ENCODE measurements around the gene OLFML2B.
A peak's percentile ranks its signal among the peaks of the same experiment; 100 is the strongest.

The OLFML2B gene

DNA sequence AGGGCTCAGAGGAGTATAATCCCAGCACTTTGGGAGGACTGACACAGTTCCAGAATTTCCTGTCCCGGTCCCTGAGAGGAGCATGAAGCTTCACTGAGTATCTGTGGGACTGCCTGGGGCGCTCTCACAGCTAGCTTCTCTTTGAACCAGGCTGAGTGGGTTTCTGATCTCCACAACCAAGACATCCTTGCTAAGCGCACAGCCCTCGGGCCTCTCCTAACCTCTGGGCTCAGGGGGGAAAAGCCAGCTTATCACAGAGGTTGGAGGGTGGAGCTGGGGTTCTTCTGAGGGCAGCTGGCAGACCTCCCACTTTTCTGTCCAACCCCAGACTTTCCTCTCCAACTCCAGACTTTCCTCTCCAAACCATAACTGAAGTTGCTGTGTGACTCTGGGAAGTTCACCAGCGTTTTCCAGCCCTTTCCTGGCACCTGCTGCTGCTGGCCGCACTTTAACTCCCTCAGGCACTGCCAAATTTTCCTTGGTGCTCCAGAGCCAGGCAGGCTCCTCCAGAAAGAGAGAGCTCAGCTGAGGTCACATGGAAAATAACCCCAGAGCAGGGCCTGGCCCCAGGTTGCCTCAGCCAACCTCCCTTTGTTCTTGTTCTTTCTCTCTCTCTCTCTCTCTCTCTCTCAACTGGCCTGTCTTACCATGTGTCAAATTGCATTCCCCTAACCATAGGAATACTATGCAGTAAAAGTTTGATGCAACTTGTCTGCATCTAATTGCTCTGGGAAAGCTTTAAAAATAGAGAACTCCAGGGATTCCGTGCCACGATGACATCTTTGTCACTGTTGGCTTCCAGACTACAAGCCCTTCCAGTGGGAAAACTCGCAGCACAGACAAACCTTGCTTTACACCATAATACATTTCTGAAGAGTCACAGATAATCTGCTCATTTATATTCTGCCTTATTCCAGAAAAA lies 49.5 kb downstream of the OLFML2B start:
- no peak for DNase-seq

DNA sequence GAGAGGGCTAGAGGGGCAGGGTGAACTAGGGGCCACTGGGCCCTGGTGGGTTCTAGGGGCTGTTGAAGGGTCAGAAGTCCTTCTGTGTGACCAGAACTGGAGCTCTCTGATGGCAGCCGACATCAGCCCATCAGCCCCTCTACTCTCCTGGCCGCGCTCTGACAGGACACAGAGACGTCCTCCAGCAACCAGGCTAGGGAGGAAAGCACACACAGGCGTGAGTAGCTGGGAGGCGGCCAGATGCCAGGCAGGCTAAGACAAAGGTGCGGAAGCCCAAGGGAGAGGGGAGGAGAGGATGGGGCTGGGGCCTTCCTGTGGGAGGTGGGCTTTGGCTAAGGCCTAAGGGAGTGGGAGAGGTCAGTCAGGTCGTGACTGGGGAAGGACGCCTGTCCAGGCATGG lies 50.8 kb downstream of the OLFML2B start:
- DNase-seq = no peak

DNA sequence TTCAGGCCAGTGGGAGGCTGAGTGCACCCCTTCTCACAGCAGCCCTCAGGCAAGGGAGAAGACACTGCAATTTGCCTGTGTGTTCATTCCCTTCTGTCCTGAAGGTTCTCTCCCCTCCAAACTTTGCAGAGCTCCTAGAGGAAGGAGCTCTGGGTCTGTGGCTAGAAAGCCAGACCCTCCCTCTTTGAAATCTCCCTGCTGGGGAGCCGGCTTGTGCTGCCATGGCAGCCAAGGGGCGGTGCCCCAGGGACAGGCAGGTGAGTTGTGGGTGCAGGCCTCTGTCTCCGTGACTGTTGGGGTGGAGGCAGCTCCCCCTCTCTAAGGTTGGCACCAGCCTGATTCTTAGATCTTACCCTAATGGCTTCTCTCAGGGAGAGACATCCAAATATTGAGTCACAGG lies 53.0 kb downstream of the OLFML2B start:
- DNase-seq = no peak

DNA sequence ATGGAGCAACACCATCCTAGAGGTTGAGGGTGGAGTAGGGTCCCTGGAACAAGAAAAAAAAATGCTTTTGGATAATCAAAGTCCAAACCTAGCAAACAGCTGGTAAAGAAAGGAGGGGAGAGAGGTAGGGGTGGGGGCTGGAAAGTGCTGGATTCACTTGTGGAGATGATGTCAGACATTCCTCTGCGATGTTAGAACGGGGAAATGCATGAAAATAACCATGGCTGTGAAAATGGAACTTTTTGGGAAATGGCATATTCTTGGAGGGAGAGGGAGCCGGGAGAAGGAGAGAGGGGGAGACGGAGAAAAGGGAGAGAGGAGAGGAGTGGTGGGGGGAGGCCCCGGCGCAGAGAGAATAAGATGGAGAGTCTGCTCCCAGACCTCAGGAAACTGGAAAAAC lies 53.6 kb downstream of the OLFML2B start:
- DNase-seq = no peak

- no peak for DNase-seq
Observed at GRCh38 chr1:161966067-161966466, 57.6 kb downstream of the OLFML2B start.

GRCh38 chr1:161962091-161962887 lies 61.4 kb downstream of the OLFML2B start:
- DNase-seq = no peak

GRCh38 chr1:161958425-161958824 lies 65.2 kb downstream of the OLFML2B start:
- DNase-seq = no peak

GRCh38 chr1:161956930-161957329 lies 66.7 kb downstream of the OLFML2B start:
- no peak for DNase-seq

GRCh38 chr1:161956097-161956496 lies 67.6 kb downstream of the OLFML2B start:
- no peak for DNase-seq

DNA sequence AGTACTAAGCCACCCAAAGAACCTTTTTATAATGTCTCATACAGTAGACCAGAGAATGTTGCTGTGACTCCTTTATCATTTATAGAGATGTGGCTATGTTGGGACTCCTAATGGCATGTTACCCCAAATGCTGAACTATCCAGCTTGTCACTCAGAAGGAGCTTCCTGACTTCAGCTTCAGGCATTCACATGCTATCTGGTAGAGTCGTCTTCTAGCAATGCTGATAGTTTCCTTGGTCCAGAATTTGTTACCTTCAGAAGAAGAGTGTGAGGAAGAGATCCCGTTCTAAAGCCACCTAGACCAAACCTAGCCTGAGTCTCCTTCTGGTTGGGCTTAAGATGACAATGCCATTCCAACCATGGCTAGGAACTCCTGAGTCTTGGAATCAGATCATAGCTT lies 68.1 kb downstream of the OLFML2B start:
- no peak for DNase-seq

GRCh38 chr1:161954466-161954865 lies 69.2 kb downstream of the OLFML2B start:
- no peak for DNase-seq

DNA sequence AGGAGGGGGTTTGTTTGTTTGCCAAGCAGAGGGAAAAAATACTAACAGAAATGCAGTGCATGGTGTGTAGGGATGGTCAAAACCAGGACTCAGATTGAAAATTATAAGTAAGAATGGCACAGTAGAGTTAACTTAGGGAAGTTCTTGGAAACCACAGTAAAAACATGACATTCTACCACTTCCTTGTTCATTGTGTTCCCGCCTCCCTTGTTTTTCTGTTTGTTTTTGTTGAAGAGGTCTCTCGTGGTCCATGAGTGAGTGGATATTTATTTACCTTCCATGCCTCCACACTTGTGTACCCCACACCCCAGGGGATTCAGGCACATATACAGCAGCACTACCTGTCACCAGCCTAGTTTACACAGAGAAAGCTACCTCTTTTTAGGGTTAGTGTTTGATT lies 69.6 kb downstream of the OLFML2B start:
- DNase-seq = peak; percentile 16 to 38

DNA sequence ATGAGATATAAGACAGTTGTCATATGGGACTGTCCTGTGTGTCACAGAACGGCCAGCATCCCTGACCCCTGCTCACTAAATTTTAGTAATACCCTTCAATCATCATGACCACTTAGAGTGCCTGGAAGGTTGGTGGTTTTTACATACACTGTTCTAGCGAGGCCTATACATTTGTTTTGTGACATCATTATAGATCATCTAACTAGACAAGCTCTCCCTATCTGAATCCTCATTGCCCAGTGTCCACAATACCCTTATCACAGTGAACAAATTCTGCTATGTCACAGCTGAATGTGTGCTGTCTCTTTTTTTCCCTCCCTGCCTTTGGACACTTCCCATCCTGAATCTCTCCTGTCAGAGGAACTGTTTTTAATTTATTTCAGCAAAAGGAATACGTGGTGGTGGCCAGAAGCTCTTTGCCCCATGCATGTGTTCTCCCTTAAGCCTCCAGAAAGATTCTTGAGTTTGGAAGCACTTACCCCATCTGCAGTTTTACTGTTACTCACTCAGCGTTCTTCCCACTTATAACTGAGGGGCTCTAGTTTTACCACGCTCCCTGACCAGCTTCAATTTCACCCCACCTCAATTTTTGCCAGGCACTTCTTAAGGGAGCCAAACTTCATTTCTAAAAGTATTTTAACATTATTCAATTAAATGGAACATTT lies 70.3 kb downstream of the OLFML2B start:
- DNase-seq = no peak

DNA sequence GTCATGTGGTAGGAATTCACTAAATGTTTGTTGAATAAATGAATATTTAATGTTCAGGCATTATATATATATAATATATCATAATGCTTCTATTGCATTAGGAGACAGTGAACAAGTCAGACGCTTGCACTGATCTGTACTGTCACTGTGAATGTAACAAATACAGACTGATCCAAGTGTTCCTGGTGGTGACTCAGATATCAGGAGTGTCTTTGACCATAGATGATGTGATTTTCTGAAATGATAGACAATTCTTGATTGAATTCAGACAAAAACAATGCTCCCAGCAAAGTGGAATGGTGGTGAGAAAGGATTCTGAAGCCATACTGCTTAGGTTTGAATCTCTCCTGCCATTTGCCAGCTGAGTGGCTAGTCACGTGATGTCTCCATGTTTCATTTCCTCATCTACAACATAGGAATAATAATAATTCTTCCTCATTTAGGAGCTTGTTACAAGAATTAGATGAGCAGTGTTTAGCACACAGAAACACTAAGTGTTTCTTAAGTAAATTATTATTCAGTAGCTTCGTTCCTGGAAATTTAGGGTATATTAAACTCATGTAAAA lies 71.0 kb downstream of the OLFML2B start:
- DNase-seq = peak; percentile 31 to 43

- no peak for DNase-seq
Observed at GRCh38 chr1:161951646-161952045, 72.0 kb downstream of the OLFML2B start.

DNA sequence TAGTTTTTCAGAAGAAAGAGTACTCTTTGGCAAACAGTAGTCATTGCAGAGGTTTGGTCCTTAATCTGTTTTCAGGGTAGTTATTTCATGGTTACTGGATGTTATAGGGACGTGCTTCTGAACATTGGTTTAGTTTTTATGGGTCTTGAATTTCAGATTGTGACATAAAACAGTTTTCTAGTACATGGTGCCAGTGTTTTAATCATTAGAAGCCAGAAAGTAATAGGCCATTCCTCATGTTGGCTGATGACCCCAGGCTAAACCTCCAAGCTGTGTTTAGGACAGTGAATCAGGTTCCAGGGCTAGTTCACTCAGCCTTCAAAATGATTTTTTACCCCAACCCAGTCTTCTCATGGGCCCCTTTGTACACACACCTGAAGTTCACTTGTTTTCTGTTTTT lies 73.3 kb downstream of the OLFML2B start:
- DNase-seq = no peak

DNA sequence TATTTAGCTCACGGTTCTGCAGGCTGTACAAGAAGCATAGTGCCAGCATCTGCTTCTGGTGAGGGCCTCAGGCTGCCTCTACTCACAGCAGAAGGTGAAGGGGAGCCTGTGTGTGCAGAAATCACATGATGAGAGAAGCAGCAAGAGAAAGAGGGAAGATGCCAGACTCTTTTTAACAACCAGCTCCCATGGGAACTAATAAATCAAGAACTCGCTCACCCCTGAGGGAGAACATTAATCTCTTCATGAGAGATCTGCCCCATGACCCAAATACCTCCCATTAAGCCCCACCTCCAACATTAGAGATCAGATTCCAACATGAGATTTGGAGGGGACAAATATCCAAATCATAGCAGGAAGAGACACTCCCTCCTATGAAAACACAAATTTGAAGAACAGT lies 74.1 kb downstream of the OLFML2B start:
- DNase-seq = no peak

- DNase-seq = no peak
Observed at GRCh38 chr1:161948435-161948834, 75.2 kb downstream of the OLFML2B start.

- no peak for DNase-seq
Observed at GRCh38 chr1:161946071-161946987, 77.3 kb downstream of the OLFML2B start.

DNA sequence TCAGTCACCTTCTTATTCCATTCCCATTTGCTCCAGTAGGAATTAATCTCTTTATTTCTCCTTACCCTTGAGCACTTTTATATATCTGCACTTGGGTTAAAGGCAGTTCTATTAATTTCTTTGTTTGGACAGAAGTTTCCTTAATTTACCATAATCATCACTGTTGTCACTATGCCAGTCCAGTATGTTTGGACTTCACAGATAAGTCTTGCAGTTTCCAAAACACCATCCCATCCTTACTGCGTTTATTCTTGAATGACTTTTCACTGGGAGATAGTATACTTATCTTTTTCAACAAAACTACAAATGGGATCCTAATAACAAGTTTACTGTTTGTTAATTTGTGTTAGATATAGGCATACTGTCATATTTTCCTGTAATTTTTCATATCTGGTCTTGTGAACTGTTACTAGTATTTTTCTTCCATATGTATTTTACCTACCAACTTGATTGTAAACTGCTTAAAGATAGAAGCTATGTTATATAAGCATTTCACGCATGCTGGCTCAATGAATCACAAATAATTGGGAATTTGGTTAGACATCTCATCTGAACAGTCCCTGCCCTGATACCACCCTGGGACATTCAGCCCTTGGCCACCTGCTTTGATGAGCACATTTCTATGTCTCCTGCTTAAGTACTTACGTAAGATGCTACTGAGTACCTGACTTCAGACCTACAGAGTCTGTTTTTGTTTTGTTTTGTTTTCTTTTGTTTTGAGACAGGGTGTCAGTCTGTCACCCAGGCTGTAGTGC lies 78.2 kb downstream of the OLFML2B start:
- no peak for DNase-seq

- DNase-seq = no peak
Observed at GRCh38 chr1:161944381-161944780, 79.3 kb downstream of the OLFML2B start.

Measured in inflammatory macrophage (primary cell).